Pulmonary artery endothelial cell (primary cell): ENCODE measurements around the gene HPCA. TPM values are rescaled to one million over a fixed set of nuclear protein-coding genes. Genes with fewer than 3 reads are reported as not detected.
"Not testable (repeated sequence)": the region's sequence is repeated elsewhere in the genome, so short reads cannot be mapped to it uniquely, and the experiment has no call there.

Experiments used
- DNase-seq: peaks from one replicate; pipeline ENCODE4 v3.0.0-alpha.2; 2011; ENCODE audit warnings: low read depth, low spot score
- total RNA-seq: library from RNA; depleted of rRNA; stranded (reverse); fragments of >200 nt; gene quantifications from 2 replicates; pipeline ENCODE4 v1.2.3, GENCODE V29; 2014

The HPCA gene
- total RNA-seq, 1 donor from 2014 or later, result not detected

DNA sequence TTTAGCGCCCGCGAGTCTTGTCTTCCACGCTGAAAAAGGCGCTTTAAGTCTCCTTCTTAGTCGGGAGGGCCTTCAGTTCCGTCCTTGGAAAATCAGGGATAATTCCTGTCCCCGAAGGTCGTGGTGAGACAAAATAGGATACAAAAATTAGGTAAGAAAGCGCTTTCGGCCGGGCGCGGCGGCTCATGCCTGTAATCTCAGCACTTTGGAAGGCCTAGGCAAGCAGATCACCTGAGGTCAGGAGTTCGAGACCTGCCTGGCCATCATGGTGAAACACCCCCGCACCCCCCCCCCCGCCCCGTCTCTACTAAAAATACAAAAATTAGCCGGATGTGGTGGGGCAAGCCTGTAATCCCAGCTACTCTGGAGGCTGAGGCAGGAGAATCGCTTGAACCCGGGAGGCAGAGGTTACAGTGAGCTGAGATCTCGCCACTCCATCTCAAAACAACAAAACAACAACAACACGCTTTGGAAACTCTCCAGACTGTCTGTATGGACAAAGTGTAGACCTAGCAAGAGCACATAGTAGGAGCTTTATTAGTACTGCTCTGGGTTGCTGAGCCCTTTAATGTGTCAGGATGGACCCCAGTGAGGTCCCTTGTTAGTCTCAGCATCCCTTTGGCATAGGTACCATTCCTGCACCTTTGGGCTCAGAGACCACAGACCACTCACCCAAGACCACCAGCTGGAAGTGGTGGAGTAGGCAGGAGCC is 15.7 kb downstream of the HPCA start:
- no peak for DNase-seq

DNA sequence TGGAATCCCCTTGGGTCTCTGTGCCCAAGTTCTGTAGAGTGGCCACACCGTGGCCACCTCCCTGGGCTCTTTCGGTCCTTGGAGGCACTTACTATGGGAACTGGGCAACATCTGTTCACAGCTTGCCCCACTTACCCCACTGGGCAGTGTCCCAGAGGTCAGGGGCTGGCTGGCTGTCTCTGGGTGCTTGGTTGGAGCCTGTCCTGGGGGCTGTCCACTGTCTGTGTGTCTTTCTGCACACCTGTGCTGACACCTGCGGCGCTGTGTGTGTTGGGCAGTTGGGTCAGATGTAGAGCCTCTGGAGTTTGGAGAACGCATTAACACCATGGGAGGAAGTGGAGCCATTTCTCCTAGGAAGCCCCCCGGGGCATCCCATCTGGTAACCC is 16.2 kb downstream of the HPCA start:
- DNase-seq, result no peak

DNA sequence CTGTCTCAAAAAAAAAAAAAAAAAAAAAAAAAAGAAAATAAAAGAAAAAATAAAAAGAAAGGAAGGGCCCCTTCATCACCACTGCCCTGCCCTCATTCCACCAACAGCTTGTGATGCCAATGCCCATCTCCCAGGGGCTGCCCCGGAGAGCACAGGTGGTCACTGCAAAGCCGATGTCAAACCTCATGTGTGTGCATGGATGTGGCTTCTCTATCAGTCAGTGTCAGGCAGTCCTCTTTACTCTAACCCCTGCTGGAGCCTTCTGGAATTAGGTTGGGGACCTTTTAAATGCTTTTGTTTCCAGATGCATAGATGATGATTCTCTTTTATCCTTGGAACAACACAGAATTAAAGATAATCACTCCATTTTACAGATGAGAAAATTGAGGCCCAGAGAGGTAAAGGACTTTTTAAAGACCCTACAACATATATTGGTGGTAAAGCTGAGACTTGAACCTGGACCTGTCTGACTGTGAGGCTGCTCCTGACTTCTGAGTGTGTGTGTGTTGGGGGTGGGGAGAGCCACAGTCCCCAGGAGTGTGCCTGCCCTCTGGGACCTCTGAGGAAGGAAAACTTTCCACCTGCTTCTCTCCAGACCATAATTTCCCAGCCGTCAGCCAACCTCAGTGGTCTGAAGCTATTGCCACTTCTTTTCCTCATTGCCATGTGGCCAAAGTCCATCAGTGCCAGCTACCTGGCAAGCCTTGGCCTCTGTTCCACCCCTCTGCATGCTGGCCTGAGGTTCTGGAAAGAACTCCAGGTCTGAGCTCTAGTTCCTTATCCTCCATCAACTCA is 17.9 kb downstream of the HPCA start:
- DNase-seq, result no peak

DNA sequence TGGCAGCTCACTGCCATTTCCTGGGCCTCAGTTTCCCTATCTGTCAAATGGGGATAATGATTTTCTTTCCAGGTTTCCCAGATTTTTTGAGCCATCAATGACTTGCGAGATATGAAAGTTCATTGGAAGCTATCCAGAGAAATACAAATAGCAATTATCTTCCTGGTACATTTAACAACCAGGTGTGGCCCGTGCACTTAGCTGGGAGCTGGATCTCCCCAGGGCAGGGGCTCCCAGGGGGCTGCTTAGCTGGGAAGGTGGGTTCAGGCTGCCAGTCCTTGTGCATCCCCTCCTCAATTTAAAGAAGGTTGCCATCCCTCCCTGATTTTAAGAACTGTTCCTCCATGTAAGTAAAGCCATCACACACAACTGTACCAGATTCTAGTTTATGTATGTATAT is 18.5 kb downstream of the HPCA start:
- no peak for DNase-seq

DNA sequence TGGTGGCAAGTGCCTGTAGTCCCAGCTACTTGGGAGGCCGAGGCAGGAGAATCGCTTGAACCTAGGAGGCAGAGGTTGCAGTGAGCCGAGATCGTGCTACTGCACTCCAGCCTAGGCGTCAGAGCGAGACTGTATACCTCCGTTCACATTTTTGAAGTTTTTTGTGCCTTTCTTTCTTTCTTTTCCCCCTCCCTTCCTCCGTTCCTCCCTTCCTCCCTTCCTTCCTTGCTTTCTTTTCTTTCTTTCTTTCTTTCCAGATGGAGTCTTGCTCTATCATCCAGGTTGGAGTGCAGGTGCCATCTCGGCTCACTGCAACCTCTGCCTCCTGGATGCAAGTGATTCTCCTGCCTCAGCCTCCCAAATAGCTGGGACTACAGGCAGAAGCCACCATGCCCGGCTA is 19.3 kb downstream of the HPCA start:
- DNase-seq, result not testable (repeated sequence)

DNA sequence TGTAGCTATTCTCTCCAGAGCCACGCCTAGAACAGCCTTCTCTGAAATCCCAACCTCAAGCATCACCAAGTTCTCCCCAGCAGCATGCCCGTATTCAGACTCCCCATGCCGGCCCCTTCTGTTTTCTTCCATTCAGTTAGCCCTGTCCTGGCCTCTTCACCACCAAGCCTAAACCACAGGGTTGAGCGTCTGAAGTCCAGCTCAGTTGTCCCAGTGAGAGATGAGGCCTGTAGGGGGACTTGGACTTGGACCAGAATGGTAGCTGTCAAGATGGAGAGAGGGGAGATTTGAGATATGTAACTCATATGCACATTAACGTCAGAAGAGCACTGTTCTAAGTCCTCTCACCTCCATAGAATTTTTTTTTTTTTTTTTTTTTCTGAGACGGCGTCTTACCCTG is 20.4 kb downstream of the HPCA start:
- DNase-seq, result no peak

DNA sequence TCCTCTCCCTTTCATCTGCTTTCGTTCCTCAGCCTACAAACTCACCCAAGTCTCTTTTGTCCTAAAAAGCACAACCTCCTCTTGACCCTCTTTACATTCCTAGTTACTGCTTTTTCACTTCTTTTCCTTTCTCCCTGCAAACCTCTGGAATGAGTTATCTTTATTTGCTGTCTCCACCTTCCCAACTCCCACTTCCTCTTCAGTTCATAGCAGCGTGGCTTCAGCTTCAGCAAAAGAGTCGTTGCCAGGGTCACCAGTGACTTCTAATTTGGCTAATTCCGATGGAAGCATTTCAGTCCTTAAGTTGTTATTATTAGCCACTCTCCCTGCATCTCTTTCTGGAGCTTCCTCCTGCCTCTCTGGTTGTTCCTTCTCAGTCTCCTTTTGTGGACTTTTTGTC is 21.1 kb downstream of the HPCA start:
- DNase-seq, result no peak

DNA sequence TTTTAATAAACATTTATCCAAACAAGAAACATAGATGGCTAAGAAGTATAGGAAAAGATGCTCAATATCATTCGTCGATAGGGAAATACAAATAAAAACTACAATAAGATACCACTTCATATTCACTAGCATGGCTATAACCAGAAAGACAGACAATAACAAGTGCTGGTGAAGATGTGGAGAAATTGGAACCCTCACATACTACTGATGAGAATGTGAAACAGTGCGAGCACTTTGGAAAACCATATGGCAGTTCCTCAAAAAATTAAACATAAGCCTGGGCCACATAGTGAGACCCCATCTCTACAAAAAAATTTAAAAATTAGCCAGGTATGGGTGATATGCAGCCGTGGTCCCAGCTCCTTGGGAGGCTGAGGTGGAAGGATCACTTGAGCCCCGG is 24.0 kb downstream of the HPCA start:
- no peak for DNase-seq

DNA sequence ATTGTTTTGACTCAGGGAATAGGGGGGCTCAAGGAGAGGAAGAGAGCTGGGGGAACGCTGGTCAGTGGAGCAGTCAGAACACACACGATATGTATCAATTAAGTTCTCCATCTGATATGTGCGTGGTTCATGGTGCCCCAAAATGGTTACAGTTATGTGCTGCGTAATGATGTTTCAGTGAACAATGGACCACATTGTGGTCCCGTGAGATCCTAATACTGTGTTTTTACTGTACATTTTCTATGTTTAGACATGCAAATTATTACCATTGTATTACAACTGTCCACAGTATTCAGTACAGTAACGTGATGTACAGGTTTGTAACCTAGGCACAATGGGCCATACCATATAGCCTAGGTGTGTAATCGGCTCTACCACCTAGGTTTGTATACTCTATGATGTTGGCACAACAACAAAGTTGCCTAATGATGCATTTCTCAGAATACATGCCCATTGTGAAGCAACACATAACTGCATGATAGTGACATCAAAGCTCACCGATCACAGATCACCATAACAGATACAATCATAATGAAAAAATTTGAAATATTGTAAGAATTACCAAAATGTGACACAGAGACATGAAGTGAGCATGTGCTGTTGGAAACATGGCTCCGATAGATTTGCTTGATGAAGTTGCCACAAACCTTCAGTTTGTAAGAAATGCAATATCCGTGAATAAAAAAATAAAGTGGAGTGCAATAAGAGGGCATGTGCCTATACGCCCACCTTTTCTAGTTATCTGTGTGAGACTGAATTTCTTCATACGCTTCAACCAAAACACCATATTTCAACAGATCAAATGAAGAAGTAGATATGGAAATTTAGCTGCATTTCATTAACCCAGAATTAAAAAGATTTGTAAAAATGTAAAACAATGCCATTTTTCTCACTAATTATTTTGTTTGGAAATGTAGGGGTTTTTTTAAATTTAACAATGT is 29.7 kb downstream of the HPCA start:
- DNase-seq, result no peak

DNA sequence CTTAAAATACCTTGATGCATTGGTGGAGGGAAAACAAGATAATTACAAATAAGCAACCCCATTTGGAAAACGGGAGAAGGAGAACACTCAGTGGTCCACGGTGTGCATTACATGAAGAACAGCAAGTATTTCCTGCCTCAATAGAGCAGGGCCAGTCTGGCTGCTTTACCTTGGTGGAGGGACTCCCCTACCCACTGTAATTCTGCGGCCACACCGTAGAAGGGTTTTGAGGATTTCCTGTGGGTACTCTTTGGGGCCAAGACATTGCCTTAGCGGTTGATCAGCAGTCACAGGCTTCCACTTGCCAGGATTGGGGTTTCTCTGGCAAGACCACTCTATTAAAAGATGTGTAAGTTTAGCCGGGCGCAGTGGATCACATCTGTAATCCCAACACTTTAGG is 31.2 kb downstream of the HPCA start:
- DNase-seq, result no peak

DNA sequence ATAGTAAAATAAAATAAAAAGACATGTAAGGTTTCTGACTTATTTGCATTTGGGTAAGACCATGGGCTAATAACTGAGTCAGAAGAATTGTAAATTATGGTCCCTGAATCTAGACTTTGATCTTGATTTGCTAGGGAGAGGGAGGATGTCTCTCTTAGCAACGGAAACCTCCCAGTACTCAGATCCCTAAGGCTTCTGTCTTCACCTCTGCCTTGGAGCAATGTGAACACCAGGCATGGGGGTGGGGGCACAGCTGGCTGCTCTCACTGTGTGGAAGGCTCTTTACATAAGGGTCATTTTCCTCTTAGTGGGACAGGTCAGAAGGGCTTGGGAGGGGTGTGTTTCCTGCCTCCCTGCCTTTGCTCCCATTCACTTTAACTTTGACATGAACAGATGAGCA is 31.9 kb downstream of the HPCA start:
- no peak for DNase-seq

DNA sequence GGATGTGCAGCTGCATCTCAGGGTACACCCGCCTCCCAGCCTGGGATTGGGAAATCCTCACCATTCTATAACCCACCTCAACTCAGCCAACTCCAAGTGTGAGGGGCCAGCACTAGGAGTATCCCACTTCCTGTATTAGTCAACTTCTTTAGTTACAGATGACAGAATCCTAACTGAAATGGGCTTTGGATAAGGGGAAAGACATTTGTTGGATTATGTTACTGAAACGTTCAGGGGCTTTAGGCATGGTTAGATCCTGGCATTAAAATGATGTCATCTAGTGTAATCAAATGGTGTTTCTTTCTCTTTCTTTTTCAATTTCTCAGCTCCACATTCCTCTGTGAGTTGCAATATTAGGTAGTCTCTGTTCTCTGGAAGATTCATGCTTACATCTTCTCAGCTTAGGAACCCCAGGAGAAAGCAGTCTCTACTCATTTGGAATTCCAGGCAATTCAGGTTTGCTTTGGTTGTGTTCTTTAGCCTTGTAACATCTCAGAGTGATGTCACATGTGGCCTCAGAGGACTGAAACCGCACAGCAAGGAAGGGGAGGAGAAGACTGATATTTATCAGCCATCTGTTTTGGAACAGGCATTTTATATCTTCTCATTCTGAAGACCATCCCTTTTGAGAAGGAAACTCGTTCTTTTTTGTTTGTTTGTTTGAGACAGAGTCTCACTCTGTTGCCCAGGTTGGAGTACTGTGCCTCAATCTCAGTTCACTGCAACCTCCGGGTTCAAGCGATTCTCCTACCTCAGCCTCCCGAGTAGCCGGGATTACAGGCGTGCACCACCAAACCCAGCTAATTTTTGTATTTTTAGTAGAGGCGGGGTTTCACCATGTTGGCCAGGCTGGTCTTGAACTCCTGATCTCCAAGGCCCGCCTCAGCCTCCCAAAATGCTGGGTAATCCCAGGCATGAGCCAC is 33.8 kb downstream of the HPCA start:
- DNase-seq, result no peak

DNA sequence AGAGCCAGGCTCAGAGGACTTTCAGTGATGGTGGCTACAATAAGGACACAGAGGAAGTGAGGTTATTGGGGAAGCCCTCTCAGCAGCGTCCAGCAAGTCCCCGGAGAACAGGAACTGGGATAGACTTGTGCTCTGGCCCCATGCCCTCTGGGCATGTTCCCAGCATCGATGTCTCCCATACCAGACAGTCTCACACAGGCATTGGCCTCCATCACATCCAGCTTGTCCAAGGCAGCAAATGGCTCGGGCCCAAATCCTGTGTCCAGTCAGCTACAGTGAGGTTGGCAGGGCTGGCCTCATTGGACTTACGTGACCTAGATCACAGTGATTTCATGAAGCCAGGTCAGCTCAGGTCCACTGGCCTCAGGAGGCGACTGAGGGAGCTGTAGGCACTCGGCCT is 34.5 kb downstream of the HPCA start:
- no peak for DNase-seq

DNA sequence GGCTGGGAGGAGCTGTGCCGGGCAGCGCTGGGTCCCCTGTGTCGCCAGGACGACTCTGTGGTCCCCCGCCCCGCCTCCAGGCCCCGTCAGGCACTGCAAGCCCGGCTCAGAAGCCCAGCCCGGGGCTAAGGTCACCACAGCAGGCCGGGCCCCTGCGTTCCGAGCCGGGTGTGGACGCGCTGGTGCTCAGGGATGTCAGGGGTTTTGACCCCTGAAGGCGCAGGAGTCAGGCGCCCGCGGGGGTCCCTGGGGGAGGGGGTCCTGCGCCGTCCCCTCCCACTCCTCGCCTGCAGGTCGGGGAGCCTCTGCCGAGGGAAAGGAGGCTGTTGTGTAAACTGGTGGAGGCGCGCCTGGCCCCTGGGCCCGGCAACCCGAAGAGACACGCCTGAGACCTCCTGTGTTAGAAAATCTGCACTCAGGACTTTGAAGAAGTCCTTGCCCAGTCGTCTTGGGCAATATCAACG is 38.6 kb downstream of the HPCA start:
- no peak for DNase-seq

DNA sequence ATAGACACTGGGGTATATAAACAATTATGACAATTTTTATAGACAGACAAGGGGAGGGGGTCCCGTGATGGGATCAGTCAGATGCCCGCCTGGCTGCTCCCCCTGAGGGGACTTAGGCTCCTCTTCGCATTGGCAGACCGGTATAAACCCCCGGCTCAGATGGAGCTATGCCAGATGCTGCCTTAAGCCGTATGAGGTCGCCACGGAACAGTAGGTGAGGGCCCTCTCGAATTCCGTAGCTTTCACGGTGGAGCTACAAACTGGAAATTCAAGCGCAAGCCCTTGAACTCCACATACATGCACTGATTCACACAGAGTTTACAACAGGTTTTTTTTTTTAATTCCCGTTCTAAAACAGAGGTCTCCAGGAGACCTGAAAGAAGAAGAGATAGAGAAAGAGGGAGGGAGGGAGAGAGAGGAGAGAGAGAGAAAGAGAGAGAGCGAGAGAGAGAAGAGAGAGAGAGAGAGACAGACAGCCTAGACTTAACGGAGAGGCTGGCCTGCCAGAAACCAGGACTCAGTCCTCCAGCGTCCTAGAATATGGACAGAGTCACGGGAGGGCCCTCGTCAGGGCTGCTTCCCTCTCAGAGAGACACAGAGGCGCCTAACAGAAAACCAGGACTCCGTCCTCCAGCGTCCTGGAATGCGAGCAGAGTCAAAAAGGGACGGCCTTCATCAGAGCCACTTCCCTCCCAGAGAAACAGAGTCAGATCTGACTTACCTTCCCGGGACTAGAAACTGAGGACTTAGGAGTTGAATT is 39.3 kb downstream of the HPCA start:
- DNase-seq, result no peak

DNA sequence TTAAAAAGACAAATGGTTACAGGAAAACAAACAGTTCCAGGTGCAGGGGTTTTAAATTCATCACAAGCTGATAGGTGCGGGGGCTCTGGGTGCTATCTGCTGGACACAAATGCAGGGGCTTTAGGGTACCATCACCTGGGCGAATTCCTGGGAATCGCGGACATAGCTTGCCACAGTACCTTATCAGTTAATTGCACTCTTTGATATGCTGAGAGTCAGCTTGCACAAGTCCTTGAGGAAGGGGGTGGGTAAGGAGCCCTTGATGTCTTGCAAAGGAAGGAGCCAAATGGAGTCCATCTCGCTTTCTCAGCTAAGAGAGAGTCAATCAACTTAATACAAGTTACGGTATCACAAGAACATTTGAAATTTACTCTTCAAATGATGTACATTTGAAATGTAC is 40.3 kb downstream of the HPCA start:
- no peak for DNase-seq

DNA sequence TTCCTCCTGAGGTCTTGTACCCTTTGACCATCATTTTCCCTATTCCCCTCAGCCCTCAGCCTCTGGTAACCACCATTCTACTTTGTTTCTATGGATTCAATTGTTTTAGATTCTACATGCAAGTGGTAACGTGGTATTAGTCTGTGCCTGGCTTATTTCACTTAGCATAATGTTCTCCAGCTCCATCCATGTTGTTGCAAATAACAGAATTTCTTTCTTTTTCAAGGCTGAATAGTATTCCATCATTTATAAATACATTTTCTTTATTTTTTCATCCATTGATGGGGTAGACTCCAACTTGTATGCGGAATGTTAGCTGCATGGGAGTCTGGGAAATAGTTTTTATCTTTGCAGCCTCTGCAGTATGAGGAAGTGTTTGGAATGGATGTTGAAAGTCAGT is 41.1 kb downstream of the HPCA start:
- no peak for DNase-seq

DNA sequence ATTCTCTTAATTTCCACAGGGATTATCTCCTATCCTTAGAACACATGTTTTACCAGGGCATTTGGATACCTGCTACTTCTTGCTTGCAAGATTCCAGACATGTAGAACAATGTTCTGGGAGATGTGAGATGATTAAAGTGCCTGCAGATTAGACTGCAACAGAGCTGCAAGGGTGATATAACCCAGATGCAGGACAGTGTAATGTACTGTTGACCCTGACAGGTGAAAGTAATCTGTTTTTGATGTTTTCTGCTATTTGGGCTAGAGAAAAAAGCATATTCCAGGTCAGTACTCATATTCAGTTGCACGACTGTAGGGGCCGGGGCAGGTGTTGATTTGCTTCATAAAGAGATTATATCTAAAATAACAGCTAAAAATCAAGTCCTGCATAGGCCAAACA is 42.0 kb downstream of the HPCA start:
- no peak for DNase-seq

DNA sequence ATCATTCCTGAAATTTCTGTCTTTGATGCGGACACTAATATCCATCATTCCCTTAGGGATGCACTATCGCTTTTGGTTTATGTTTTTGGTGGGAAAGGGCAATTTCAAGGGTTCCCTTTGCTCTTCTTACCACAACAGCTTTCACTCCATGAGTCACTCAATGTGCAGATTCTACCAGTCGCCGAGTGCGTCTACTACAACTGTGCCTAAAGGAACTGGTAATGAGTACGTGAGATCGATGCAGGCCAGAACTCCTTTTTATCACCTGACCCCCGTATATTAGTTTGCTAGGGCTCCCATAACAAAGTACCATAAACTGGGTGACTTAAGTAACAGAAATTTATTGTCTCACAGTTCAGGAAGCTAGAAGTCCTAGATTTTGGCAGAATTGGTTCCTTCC is 42.4 kb downstream of the HPCA start:
- no peak for DNase-seq

DNA sequence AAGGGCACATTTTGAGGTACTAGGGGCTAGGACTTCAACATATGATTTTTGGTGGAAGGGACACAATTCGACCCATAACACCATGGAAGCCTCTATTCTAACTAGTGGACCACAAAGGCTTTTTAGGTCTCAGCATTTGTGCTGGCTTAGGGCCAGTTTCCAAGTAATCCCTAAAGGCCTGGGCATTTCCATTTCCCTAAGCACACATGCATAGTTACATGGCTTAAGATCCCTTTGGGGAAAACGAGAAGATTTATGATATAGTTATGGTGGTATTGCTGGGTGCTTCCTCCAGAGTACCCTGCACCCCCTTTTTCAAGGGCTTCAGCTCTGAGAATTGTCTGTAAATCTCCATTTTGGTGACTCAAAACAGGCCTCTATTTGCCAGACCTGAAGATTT is 43.1 kb downstream of the HPCA start:
- DNase-seq, result no peak
